HG03108 (cell line): ENCODE measurements around the gene PIM3.

ENCODE experiments used
- ATAC-seq: cut with Tn5 transposase; IDR thresholded peaks from one replicate; pipeline ENCODE4 v1.9.1; 2021; ENCODE audit warnings: moderate library complexity; ENCODE audit not compliant: unreplicated experiment

PIM3 gene

GRCh38 chr22:49999946-50000586, 39.5 kb downstream of the PIM3 start:
- no peak for ATAC-seq

DNA sequence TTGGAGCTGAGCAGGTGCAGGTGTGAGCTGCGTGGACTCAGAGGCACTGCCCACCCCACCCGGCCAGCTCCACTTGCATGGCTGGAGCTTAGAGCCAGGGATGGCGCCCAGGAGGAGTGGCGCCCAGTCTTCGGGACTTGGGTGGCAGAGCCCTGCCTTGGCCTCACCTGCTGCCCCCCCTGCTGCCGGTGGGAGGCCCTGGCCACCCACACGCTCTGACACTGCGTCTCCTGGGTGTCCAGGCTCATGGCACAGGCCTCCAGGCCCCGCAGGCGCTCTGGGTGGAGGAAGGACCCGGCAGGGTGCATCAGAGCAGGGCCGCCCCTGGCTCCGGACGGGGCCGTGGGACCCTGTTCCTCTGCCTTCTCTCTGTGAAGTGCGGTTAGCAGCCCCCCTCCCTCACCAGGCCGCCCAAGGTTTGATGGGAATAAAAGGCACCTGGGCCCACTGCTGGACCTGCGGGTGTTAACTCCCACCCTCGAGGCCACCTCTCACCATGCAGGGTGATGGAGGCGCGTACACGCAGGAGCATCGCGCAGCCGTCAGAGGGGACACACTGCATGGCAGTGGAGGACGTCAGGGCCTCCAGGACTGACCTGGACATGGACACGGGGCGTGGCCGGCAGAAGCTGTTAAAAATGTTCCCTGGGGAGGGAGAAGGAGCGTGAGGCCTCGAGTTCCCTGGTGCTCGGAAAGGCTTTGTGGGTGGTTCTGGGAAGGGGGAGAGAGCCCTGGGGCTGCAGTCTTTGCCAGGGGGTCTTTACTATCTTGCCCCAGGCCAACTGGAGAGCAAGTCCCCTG, 40.2 kb downstream of the PIM3 start:
- ATAC-seq, result no peak

- no peak for ATAC-seq
Measured at GRCh38 chr22:50001388-50002231, 41.0 kb downstream of the PIM3 start.

- no peak for ATAC-seq
Measured at GRCh38 chr22:50002791-50003190, 42.2 kb downstream of the PIM3 start.

GRCh38 chr22:50004918-50005317, 44.3 kb downstream of the PIM3 start:
- no peak for ATAC-seq

DNA sequence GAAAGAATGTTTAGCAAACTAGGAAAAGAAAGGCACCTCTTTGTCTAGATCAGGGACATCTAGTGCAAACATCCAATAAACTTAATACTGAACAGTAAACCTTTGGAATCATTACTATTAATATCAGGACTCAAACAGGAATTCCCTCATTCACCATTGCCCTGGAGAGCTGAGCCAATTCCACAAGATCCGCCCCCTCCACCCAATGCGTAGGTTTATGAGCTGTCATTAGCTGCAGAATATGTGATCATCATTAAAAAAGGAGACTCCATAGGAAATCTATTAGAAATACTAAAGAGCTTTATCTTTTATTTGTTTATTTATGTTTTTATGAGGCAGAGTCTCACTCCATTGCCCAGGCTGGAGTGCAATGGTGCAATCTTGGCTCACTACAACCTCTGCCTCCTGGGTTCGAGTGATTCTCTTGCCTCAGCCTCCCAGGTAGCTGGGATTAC, 46.5 kb downstream of the PIM3 start:
- ATAC-seq, result no peak

DNA sequence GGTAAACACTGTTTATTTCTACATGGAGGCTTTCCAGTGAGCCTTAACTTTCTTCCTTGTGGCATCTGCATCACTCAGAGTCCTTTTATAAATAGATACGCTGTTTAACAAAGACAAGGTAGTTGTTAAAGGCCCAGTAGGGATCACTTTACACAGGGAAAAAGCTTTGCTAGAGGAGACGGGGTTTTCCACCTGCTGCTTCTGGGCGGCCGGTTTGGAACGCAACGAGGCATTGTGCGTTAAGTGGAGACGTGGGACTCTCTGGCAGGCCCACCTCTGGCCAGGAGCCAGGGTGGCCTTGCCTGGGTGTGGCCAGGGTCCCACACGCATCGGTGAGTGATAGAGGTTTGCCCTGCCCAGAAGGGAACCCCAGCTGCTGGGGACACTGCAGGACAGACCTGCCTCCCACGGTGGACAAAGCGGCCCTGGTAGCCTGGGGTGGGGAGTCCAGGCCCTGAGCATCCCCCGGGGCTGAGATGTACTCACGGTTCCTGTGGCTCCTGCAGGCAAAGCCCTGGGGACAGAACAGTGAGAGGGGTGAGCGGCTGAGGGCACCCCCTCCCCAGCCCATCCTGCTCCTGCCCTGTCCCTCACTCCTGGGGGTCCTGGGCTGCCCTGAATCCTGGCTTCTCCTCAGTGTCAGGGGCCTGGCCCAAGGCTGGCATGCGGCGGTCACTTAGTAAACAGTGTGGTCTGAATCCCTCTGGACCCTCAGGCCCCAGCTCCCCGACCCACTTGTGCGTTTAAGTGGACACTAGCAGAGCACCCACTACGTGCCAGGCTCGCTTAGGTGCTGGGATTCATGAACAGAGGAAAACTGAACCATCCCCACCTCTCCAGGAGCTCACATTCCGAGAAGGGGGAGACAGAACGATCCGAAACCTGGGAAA, 47.8 kb downstream of the PIM3 start:
- ATAC-seq, result no peak

- no peak for ATAC-seq
Measured at GRCh38 chr22:50009251-50009650, 48.7 kb downstream of the PIM3 start.

DNA sequence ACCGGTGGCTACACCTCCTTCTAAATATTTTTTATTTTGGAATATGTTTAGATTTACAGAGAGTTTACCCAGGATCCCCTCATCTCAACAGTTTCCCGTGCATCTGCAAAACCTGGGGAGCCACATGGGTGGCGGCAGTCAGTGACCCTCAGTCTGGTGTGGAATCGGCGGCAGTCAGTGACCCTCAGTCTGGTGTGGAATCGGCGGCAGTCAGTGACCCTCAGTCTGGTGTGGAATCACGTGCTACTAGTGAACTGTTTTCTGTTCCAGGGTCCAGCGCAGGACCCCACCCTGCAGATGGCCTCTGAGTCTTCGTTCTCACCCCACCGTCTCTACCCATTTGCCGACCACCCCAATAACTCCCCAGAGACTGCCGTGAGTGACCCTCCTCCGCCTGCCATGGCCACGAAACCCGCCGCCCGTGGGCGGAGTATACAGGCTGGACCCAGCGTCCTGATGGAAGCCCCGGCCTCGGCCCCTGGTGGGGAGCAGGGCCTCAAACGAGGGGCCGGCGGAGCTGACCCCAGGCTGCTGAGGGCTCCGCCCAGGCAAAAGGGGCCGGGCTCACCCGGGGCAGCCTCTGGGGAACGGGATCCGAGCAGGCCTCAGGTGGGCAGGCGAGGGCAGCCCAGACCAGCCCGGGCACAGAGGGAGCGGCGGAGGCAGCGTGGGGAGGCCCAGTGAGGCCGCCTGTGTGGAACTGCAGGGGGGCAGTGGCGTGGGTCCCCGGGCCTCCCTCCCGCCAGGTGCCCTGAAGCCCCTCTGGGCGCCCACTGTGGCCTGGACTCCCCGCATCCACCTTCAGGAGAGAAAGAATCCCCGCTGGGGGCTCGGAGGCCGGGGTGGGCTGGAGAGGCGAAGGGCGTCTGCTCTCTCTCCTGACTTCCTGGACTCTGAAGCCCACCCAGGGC, 49.4 kb downstream of the PIM3 start:
- ATAC-seq, result no peak

- ATAC-seq, result no peak
Measured at GRCh38 chr22:50010676-50011446, 50.3 kb downstream of the PIM3 start.

- ATAC-seq, result no peak
Measured at GRCh38 chr22:50011447-50012210, 51.1 kb downstream of the PIM3 start.

GRCh38 chr22:50012211-50013181, 51.9 kb downstream of the PIM3 start, which contains the start of gene IL17REL:
IL17REL (minus strand) TSS chr22:50012765; CDS start chr22:50012646, 119 bp downstream.
- no peak for ATAC-seq
